ENCODE measurements around the gene LDLRAP1. TPM values are rescaled to one million over a fixed set of nuclear protein-coding genes. Genes with fewer than 3 reads are reported as not detected.

The LDLRAP1 gene
- total and polyA plus RNA-seq, 2 donors (not counting 3 experiments of a cell fraction or from before 2014, with no cell fraction given), result 23.1 to 24.7 TPM

DNA sequence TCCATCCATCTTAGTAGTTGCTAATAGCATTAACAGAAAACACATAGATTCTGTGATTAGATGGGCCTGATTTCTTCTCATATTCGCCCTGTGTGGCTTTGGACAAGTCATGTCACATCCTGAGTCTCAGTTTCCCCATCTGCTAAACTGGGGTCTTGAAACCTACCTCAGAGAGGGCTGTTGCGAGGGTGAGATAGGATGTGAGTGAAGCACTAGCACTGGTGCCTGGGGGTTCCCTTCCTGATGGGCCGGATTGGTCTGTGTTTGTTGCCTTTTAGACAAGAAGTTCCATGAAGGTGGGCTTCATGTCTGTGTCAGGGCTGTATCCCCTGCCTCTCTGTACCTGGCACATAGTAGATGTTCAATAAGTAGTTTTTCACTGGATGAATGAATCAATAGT is 69.7 kb downstream of the LDLRAP1 start:
- no TSS peak for BruUV-seq (replicated peaks)
- peaks cover 7% of the 10 kb centered on the region for H3K4me1 ChIP-seq (ENCODE audit: control insufficient read depth, extremely low read depth, insufficient read depth, low read length)
- H2AFZ ChIP-seq (ENCODE audit: low read depth, low read length), result no peak overlapping the region
- H3K9me3 ChIP-seq (replicated peaks; ENCODE audit: control insufficient read depth, insufficient read depth, low read length), result no peaks in the 10 kb centered on the region
- ChIA-PET CTCF (interaction anchor here (0.7 kb wide), 1 partner anchor 292 kb away, joined by 3 read pairs; no protein-coding TSS in a partner anchor), POLR2A (no interaction called here)
- H3K4me3 ChIP-seq (replicated peaks in 1 of 3; ENCODE audit: insufficient read depth in 1 of 3, low read depth in 1 of 3, low read length in 3 of 3), result no peak overlapping the region
- H3K27ac ChIP-seq (ENCODE audit: insufficient read depth, low read depth, low read length), result no peak overlapping the region
- no peak for FAIRE-seq
- peaks cover 42 to 43% of the 10 kb centered on the region in 2 experiments for H3K27me3 ChIP-seq (ENCODE audit: control insufficient read depth in 2 of 2, insufficient read depth in 2 of 2, low read length in 2 of 2)
- dilution Hi-C loops (cut with MboI; ENCODE audit: extremely low pct_ligation_motif_present, low sequenced_read_pairs) (no loop called here), intact Hi-C loops (cut with micrococcal nuclease) (no loop called here)
- H3K9me1 ChIP-seq (replicated peaks; ENCODE audit: control insufficient read depth, extremely low read depth, insufficient read depth, low read length), result no peaks in the 10 kb centered on the region
- no peak overlapping the region for H3K4me2 ChIP-seq (ENCODE audit: insufficient read depth, low read length)
- H3K36me3 ChIP-seq (ENCODE audit: control insufficient read depth in 2 of 2, extremely low read depth in 1 of 2, insufficient read depth in 2 of 2, low read length in 2 of 2), result no peaks in the 10 kb centered on the region
- TF ChIP-seq, protein P1, sequence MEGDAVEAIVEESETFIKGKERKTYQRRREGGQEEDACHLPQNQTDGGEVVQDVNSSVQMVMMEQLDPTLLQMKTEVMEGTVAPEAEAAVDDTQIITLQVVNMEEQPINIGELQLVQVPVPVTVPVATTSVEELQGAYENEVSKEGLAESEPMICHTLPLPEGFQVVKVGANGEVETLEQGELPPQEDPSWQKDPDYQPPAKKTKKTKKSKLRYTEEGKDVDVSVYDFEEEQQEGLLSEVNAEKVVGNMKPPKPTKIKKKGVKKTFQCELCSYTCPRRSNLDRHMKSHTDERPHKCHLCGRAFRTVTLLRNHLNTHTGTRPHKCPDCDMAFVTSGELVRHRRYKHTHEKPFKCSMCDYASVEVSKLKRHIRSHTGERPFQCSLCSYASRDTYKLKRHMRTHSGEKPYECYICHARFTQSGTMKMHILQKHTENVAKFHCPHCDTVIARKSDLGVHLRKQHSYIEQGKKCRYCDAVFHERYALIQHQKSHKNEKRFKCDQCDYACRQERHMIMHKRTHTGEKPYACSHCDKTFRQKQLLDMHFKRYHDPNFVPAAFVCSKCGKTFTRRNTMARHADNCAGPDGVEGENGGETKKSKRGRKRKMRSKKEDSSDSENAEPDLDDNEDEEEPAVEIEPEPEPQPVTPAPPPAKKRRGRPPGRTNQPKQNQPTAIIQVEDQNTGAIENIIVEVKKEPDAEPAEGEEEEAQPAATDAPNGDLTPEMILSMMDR (IDR thresholded peaks at IDR 0.05; ENCODE audit: extremely low read depth in 1 of 2, insufficient read depth in 1 of 2, low read depth in 1 of 2, low read length in 2 of 2), result no peak
- no peak for TF ChIP-seq EZH2 (IDR thresholded peaks at IDR 0.05; ENCODE audit: borderline replicate concordance, low read depth, low read length, severe bottlenecking)
- TF ChIP-seq JUN (IDR thresholded peaks at IDR 0.05; ENCODE audit: borderline replicate concordance, insufficient read depth, insufficient read length, low read depth), result no peak
- TF ChIP-seq GATA2 (IDR thresholded peaks at IDR 0.05; ENCODE audit: insufficient read depth, insufficient read length, low read depth, low read length), result no peak
- TF ChIP-seq POLR2A (IDR thresholded peaks at IDR 0.05; ENCODE audit: low read depth, low read length), result no peak
- TF ChIP-seq MAX (IDR thresholded peaks at IDR 0.05; ENCODE audit: insufficient read depth, insufficient read length), result no peak
- no peak for TF ChIP-seq POLR2AphosphoS5 (IDR thresholded peaks at IDR 0.05; ENCODE audit: insufficient read depth, low read depth, low read length)
- TF ChIP-seq FOS (IDR thresholded peaks at IDR 0.05; ENCODE audit: borderline replicate concordance, insufficient read depth, low read length), result no peak
- TF ChIP-seq MYC (IDR thresholded peaks at IDR 0.05; ENCODE audit: low read depth, low read length), result no peak
- H3K9ac ChIP-seq (replicated peaks; ENCODE audit: extremely low read depth, insufficient read depth, low read length), result no peak overlapping the region
- H4K20me1 ChIP-seq (replicated peaks; ENCODE audit: control insufficient read depth, extremely low read depth, insufficient read depth, low read length), result no peaks in the 10 kb centered on the region
- H3K79me2 ChIP-seq (ENCODE audit: control insufficient read depth, insufficient read depth, low read length), result no peaks in the 10 kb centered on the region
- DNase-seq (ENCODE audit: low read depth, low spot score), result no peak

Measured in endothelial cell of umbilical vein (primary cell).